ENCODE results near the gene DDO.

DNA sequence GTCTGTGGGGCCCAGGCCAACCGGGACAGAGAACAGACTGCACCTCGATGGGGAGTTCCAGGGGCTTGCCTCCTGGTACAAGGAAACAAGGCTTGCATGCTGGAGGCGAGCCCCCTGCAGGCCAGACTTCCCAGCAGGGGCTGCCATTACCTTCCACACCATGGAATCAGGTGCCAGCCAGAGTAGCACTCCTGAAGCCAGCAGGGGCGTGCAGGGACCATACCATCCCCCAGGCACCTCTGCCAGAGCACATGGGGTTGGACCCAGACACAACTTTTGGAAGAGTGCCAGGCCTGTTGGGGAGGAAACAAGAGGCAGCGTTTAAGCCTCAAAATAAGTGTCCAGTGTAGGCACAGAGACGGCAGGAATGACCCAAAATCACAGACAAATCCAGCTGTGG is 6.5 kb downstream of the DDO start:
- TF ChIP-seq, protein P1, sequence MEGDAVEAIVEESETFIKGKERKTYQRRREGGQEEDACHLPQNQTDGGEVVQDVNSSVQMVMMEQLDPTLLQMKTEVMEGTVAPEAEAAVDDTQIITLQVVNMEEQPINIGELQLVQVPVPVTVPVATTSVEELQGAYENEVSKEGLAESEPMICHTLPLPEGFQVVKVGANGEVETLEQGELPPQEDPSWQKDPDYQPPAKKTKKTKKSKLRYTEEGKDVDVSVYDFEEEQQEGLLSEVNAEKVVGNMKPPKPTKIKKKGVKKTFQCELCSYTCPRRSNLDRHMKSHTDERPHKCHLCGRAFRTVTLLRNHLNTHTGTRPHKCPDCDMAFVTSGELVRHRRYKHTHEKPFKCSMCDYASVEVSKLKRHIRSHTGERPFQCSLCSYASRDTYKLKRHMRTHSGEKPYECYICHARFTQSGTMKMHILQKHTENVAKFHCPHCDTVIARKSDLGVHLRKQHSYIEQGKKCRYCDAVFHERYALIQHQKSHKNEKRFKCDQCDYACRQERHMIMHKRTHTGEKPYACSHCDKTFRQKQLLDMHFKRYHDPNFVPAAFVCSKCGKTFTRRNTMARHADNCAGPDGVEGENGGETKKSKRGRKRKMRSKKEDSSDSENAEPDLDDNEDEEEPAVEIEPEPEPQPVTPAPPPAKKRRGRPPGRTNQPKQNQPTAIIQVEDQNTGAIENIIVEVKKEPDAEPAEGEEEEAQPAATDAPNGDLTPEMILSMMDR (IDR thresholded peaks at IDR 0.05): no peak
- TF ChIP-seq POLR2A (IDR thresholded peaks at IDR 0.05): no peak
